GM18861 (cell line): Measurements from ENCODE around the gene SSC5D.

Experiments used
- ATAC-seq: cut with Tn5 transposase; IDR thresholded peaks from one replicate; pipeline ENCODE4 v1.9.1; 2021; ENCODE audit not compliant: unreplicated experiment

The SSC5D gene

GRCh38 chr19:55472463-55472862, 15.8 kb upstream of the SSC5D start:
- no peak for ATAC-seq

GRCh38 chr19:55473225-55474012, 14.8 kb upstream of the SSC5D start:
- ATAC-seq: no peak

GRCh38 chr19:55474269-55475265, 13.7 kb upstream of the SSC5D start:
- ATAC-seq: no peak

GRCh38 chr19:55476100-55476775, 12.0 kb upstream of the SSC5D start, which contains the start of gene ZNF628:
Gene ZNF628, plus strand, starts transcription at chr19:55476617. Its CDS starts 3,294 bp downstream, at chr19:55479911.
- ATAC-seq: peak; percentile 82

- ATAC-seq: no peak
These were observed 10.3 kb upstream of the SSC5D start for GRCh38 chr19:55477905-55478304.

GRCh38 chr19:55478364-55478763, 9.9 kb upstream of the SSC5D start:
- no peak for ATAC-seq

GRCh38 chr19:55479045-55479444, 9.2 kb upstream of the SSC5D start:
- no peak for ATAC-seq

- ATAC-seq: no peak
These were observed 8.6 kb upstream of the SSC5D start for GRCh38 chr19:55479451-55480230.

GRCh38 chr19:55481148-55481793, 7.0 kb upstream of the SSC5D start:
- ATAC-seq: no peak

- no peak for ATAC-seq
These were observed 6.5 kb upstream of the SSC5D start for GRCh38 chr19:55481794-55482155.

- no peak for ATAC-seq
These were observed 5.9 kb upstream of the SSC5D start for GRCh38 chr19:55482156-55482961.

GRCh38 chr19:55482967-55483705, 5.1 kb upstream of the SSC5D start:
- ATAC-seq: no peak

GRCh38 chr19:55483706-55484592, 4.3 kb upstream of the SSC5D start:
- no peak for ATAC-seq

GRCh38 chr19:55484593-55485438, 3.4 kb upstream of the SSC5D start, which contains the start of gene NAT14:
Gene NAT14, plus strand, starts transcription at chr19:55485188. Its CDS starts 521 bp downstream, at chr19:55485709.
- no peak for ATAC-seq

GRCh38 chr19:55485439-55486011, 2.7 kb upstream of the SSC5D start:
- no peak for ATAC-seq
